ENCODE data around the gene SPATA19.

SPATA19 gene

GRCh38 chr11:133815636-133816035, 29.7 kb downstream of the SPATA19 start:
- no peak for DNase-seq

GRCh38 chr11:133814588-133815100, 30.7 kb downstream of the SPATA19 start:
- no peak for DNase-seq

GRCh38 chr11:133811850-133812685, 33.2 kb downstream of the SPATA19 start:
- no peak for DNase-seq

GRCh38 chr11:133810766-133811165, 34.5 kb downstream of the SPATA19 start:
- DNase-seq: no peak

GRCh38 chr11:133809569-133810491, 35.5 kb downstream of the SPATA19 start:
- DNase-seq: no peak

GRCh38 chr11:133808393-133809140, 36.7 kb downstream of the SPATA19 start:
- DNase-seq: peak; percentile 7

GRCh38 chr11:133803026-133803425, 42.3 kb downstream of the SPATA19 start:
- no peak for DNase-seq

- DNase-seq: no peak
These were observed 44.0 kb downstream of the SPATA19 start for GRCh38 chr11:133801356-133801755.

- DNase-seq: no peak
These were observed 44.6 kb downstream of the SPATA19 start for GRCh38 chr11:133800666-133801065.

- DNase-seq: no peak
These were observed 47.8 kb downstream of the SPATA19 start for GRCh38 chr11:133797554-133797953.

- no peak for DNase-seq
These were observed 49.1 kb downstream of the SPATA19 start for GRCh38 chr11:133796043-133796795.

GRCh38 chr11:133795088-133795487, 50.2 kb downstream of the SPATA19 start:
- no peak for DNase-seq

- no peak for DNase-seq
These were observed 51.1 kb downstream of the SPATA19 start for GRCh38 chr11:133794205-133794604.

GRCh38 chr11:133793271-133794035, 51.9 kb downstream of the SPATA19 start:
- no peak for DNase-seq

- no peak for DNase-seq
These were observed 54.3 kb downstream of the SPATA19 start for GRCh38 chr11:133790995-133791394.

Measured in suppressor macrophage treated with lipopolysaccharide for 4 hours (primary cell).